Activated T-cell treated with anti-CD3 and anti-CD28 coated beads for 4 hours (primary cell): ENCODE measurements around the gene NRP1.
A peak's percentile ranks its signal among the peaks of the same experiment; 100 is the strongest.

Experiments used
- DNase-seq: peaks from one replicate; pipeline ENCODE4 v3.0.0-alpha.2; 2020

Gene NRP1

GRCh38 chr10:33201056-33201780 lies 133.2 kb downstream of the NRP1 start:
- no peak for DNase-seq

DNA sequence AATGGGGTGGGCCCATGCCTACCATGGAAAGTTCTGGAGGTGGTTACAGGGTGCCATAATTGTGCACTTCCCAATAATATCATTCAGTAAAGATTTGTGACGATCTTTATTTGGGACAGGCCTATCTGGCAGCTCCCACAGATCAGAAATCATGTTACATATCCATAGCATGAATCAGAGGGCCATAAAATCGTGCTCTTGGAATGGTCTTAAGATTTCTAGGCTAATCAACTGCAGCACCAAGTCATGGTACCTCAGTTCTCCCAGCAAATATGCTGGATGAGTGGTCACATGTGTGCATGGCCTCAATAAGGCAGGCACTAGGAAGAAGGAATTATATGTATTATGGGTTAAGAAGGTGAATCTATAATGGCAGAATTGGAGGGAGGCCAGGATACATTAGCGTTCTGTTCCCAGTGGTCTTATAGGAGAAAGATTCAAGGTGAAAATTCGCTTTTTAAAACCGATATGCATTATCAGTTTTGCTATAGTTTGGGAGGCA lies 134.7 kb downstream of the NRP1 start:
- no peak for DNase-seq

DNA sequence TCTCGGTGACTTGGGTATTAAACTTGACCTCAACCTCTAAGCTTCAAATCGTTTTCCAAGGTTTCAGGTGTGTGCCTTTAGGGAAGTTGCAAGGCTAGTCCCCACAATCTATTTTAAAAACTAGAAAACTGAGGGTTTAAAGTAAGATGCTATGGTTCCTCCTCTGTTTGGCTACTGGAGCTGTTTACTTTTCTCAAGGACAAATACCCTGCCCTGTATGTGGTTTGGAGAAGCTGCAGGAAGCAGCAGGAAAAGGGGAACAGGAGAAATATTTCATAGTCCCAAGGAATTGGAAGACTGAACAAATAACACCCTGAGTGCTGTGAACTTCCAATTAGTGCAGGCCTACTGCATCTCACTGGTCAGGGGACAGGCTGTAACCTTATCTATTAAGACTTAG lies 135.9 kb downstream of the NRP1 start:
- no peak for DNase-seq

DNA sequence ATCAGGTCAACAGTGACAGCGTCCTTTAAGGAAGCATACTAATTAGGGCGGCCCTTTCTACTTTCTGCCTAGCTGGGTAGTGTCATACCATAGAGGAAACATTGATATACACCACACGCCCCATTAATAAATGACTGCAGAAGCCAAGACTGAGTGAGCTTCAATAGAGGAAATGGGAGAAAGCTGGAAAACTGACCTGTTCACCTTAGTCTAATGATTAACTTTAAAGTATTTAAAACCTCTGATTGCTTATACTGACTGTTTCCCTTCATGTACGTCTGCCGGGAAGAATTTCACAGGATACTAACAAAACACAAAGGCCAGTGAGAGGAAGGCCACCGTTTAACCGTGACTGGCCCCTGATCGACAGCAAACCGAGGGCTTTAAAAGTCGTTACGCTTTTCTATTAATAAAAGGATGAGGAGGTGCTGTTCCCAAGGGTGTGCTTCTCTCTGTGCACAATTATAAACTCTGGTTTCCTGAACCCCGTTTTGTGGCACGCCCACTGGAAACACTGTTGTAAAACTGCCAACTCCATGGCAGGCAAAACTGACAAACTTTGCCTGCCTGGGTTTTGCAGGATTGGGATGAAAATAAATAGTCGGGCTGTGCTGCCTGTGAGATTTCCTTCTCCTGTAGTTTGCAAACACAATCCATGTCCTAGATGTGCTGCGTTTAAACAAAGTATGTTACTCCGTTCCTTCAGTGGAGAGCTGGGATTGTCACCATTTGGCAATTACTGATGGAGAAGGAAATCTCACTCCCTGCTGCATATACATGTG lies 137.6 kb downstream of the NRP1 start:
- no peak for DNase-seq

DNA sequence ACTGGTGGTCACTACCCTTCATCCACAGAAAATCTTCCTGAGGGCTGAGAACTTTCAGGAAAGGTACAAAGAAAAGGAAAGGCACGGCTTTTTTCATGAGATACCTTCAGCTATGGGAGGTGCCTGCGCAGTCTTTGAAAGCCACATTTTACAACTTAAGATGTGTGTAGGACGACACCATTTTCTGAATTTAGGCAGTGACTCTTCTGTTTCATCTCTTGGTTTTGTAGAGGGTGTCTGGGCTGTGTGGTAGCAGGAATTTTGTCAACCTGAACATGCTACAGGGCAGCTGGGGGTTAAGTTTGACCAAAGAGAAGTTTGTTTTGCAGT lies 138.1 kb downstream of the NRP1 start:
- DNase-seq = no peak

DNA sequence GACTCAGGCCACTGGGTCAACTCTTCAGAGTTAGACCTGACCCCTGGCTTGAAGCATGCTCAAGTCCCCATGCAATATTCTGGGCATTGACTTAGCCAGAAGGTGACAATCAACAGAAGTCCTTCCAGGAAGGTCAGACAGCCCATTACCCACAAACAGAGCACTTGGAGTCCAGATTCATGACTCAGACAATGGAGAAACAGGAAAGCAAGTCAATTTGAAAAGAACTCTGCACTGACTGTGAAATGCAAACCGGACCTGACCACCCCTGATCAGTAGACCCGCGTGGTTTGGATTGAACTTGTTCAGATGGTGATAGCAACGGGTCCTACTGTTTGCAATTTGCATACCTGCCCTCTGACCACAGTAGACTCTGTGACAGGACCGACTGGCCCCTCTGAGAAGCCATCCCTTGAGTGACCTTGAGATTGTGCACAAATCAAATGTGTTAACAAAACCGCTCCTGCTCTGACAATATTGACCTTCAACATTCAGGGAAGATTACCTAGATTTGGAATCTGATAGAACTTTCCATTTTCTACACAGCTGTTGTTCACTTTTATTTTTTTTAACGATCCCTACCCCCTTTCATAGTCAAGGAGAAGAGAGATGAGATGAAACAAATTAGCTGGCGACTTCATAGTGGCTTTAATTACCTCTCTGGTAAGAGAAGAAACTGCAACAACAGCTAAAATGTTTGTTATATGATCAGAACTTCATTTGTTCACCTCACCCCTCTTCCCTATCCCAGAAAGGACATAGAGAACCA lies 138.7 kb downstream of the NRP1 start:
- no peak for DNase-seq

GRCh38 chr10:33193701-33194521 lies 140.6 kb downstream of the NRP1 start:
- DNase-seq = no peak

GRCh38 chr10:33193057-33193700 lies 141.3 kb downstream of the NRP1 start:
- DNase-seq = peak; percentile 74

- DNase-seq = no peak
These were observed 142.3 kb downstream of the NRP1 start for GRCh38 chr10:33192190-33192589.

DNA sequence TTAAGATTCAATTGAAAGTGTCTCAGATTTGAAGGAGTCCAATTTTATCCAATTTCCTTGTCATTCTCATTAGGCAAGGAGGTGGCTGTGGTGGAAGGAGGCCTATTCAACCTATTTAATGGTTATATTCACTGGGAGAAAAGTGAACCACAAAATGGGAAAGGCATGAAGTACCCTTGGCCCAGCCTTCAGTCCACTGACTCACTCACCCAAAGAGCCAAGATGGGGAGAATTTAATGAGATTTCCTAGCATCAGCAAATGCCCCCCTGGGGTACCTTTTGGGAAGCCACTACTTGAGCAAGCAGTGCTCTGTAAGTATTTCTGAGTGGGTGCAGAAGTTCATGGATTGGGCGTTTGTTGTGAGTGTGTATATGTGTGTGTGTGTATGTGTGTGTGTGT lies 144.1 kb downstream of the NRP1 start:
- no peak for DNase-seq

GRCh38 chr10:33189808-33190207 lies 144.7 kb downstream of the NRP1 start:
- no peak for DNase-seq

GRCh38 chr10:33189363-33189762 lies 145.1 kb downstream of the NRP1 start:
- DNase-seq = no peak

- no peak for DNase-seq
These were observed 147.0 kb downstream of the NRP1 start for GRCh38 chr10:33187427-33187999.

DNA sequence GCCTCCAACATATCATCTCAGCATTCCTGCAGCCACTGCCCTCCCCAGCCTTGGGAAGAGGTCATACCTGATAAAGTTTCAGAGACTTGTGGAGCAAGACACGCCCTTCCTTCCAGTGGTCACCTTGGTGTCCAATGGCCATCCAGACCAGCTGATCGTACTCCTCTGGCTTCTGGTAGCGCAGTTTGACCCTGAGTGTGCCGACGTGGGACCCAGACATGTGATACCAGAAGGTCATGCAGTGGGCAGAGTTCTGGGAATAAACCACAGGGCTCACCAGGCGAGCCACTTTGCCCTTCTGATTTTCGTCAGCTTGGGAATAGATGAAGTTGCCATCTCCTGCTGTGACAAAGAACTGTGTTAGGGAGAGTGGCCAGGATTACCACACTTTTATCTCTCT lies 148.3 kb downstream of the NRP1 start:
- DNase-seq = no peak

GRCh38 chr10:33183655-33184054 lies 150.8 kb downstream of the NRP1 start:
- DNase-seq = no peak

DNA sequence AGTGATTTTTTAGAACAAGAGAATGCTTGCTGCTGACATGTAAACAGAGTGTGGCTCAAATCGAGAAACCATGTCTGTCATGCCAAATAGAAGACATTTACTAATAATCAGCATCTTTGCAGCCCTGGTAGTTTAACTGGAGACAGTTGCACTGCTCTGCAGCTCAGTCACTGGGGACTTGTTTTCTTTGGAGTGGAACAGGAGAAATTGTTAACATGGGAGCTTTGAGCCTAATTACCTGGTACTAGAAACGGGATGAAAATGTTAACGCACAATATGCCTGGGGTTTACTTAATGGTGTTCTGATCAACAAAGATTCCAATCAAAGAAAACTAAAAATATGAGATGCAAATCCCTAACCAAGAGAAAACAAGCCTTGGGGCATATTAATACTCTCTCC lies 153.5 kb downstream of the NRP1 start:
- no peak for DNase-seq

DNA sequence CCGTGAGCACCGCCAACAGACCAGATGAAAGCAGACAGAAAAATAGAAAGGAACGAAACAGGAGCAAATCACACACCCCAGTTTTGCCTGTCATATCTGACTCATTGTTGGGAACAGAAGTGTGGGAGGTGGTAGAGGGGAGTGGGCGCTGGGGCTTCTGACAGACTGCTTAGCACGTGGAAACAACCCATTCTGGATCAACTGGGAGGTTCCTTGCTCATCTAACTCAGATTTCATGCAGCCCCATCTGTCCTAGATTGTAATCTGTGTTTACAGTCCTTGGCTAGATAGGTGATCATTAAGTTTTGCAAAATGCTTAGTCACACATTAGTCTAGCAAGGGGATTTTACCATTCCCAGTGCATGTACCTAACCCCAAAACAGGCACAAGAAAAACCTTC lies 154.1 kb downstream of the NRP1 start:
- no peak for DNase-seq

DNA sequence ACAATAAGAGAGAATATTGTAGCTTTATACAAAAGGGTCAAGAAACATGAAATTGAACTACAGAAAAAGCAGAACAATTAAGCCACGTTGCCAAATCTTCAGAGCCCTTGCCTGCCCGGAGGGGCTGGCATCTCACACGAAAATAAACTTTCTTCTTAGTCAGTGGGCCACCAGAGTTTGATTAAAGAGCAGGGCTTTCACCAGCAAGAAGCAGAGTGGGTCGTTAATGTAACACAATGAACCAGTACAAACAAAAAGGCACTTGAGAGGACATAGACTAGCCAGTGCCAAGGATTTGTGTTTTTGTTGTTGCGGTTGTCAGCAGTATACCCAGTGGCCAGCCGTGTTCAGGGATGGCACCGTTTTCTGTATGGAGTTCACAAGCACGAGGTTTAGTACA lies 155.4 kb downstream of the NRP1 start:
- no peak for DNase-seq

DNA sequence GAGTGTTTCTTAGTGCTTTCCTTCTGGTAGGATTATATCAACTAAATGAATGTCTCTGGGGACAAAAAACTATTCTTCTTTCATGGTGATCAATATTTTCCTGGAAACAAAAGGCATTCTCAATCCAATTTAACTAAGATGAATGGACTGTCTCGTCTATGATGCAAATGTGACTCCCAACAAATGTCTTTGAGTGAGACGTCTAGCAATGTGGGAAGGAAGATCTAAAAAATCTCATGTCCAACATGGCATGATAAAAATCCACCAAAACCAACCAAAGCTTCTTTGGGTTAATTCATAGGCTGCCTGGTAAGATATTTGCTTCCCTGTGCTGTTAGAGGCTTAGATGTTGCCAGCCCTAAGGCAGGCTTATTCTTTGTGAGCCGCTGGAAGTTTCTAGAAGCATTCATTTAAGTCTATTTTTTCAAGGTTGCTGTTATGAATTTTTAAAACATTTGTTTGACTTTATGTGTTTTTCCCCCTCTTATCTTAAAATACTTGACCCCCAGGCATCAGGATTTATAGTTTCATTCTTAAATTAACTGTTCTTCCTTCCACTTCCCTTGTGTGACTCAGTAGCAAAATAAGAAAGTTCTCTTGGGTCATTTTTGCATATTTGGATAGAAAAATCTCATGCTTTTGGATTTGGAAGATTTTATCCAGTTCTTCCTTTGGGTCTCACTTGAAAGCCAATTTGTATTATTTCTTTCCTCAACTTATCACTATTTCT lies 156.3 kb downstream of the NRP1 start:
- no peak for DNase-seq

DNA sequence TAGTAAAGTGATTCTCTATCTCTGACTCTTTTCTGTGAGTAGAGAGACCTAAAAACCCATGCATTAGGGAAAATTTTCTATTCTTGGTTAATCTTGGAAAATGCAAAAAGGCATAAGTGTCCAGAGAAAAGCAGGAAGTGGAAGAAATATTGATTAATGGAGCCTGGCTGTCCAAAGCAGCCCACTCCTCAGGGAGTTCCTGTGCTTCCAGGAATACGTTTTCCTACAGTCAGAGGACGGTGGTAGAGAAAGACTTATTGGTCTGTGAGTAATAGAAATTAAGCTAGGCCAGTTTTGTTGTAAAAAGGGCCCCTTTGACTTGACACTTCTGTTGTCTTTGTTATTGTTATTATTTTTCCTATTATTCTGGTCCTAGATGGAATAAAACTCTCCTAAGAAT lies 157.8 kb downstream of the NRP1 start:
- DNase-seq = no peak
